Right lobe of liver (tissue), 6 donors: ENCODE results near the gene HSPD1. TPM values are rescaled to one million over a fixed set of nuclear protein-coding genes. Genes with fewer than 3 reads are reported as not detected.

Experiments
- ATAC-seq, 4 donors: fragments of 200-7000 bp; cut with Tn5 transposase; one replicate each; pipeline ENCODE4 v1.9.1; 2020; ENCODE audit warnings: mild to moderate bottlenecking in 4 of 4, moderate library complexity in 4 of 4
- DNase-seq, 3 donors: peaks; one replicate each; pipeline ENCODE4 v3.0.0-alpha.2; 2020
- H3K27ac ChIP-seq, 3 donors: fragments of 200-600 bp; one replicate each; pipeline ENCODE4 v1.8.0; 2022
- H3K27me3 ChIP-seq, 2 donors: fragments of 200-600 bp; one replicate each; pipeline ENCODE4 v1.8.0; 2022
- H3K36me3 ChIP-seq, 4 donors: fragments of 200-600 bp; sonication (generic) in 1 of 4; one replicate each; pipeline versions ENCODE4 v1.5.1 to v1.8.0; 2017 to 2022; ENCODE audit warnings: control low read depth in 1 of 4
- H3K4me1 ChIP-seq, 4 donors: fragments of 200-600 bp; sonication (generic) in 1 of 4; one replicate each; pipeline versions ENCODE4 v1.5.1 to v1.8.0; 2017 to 2022; ENCODE audit warnings: control low read depth in 1 of 4
- H3K4me3 ChIP-seq, 3 donors: fragments of 200-600 bp; one replicate each; pipeline ENCODE4 v1.8.0; 2022
- H3K9me3 ChIP-seq, 4 donors: fragments of 200-600 bp; sonication (generic) in 1 of 4; one replicate each; pipeline versions ENCODE4 v1.5.1 to v1.8.0; 2017 to 2022; ENCODE audit warnings: control low read depth in 1 of 4
- POLR2A ChIP-seq: fragments of 450-650 bp; IDR thresholded peaks from one replicate; pipeline ENCODE4 v1.6.1; 2017; ENCODE audit warnings: antibody characterized with exemption, mild to moderate bottlenecking
- WGBS: methylation state at CpG from one replicate; pipeline ENCODE4 v1.1.6; 2018; ENCODE audit warnings: low coverage, low lambda C conversion rate; ENCODE audit not compliant: insufficient coverage; ENCODE audit errors: missing lambda C conversion rate; 5-methylcytosine and 5-hydroxymethylcytosine counted together
- intact Hi-C, 2 donors: fragments of 100-400 bp; cut with DNase I; formaldehyde crosslinking; loops; one replicate each; pipeline versions ENCODE4 v1.11.2 to v1.14.1; 2022
- total RNA-seq, 6 experiments: library from RNA; depleted of rRNA in 2 of 6; stranded (reverse); fragments of >200 nt in 2 of 6; fragmentation: NEBNext Ultra II Directional in 3 of 6; extraction: Animal tissue kit (Norgen Biotek cat#: 25700) in 3 of 6; gene quantifications; one replicate each; pipeline versions ENCODE4 v1.1.0 to v1.2.4, GENCODE V29; 2016 to 2023
- TF ChIP-seq, protein P1 (sequence below), 4 donors: fragments of 200-600 bp in 3 of 4; fragments of 450-650 bp in 1 of 4; IDR thresholded peaks; one replicate each; pipeline versions ENCODE4 v1.5.1 to v1.8.0; 2016 to 2022; ENCODE audit warnings: antibody characterized with exemption in 4 of 4, mild to moderate bottlenecking in 2 of 4
- donor health status: DM: no; HTN: yes; CAD: no.
- donor health status: DM: no; HTN: no; CAD: no.
- donor health status: DM: no; HTN: no; CAD: no.
- donor health status: DM: no; HTN: yes; CAD: no.
- donor health status: DM: no; HTN: yes; CAD: no.

Gene HSPD1
- total RNA-seq, 6 experiments from 2014 or later, result 241 to 552 (median 353) TPM

DNA sequence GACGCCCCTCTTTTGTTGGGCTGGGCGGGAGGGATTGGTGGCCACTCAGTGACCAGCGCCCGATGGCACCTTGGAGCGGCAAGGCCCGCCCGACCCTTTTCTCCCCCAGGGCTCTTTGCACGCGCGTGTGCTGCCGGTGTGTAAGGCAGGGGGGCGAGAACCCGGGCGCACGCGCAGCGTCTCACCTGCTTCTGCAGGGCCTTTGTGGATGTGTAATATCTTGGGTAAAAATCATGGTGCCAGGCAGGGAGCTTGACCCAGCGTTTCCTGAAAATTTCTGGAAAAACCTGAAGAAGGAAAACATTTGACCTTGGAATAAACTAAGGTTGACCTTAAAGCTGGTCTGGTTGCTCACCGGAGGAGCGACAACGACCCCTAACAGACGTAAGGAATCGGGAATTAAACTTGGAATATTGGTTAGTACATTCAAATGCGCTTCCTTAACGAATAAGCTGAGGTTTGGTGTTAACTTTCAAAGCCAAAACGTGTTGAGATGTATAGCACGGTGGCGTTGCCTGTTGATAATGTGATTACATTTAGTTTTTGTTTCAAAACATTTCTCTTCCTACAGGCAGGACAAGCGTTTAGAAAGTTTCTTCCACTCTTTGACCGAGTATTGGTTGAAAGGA lies 977 bp upstream of the HSPD1 start:
- Histone ChIP-seq H3K27me3 (no peaks in the 10 kb centered on the region), H3K27ac (peak overlapping the region; percentile 100), H3K4me1 (peaks cover 0 to 30% (median 3%) of the 10 kb centered on the region in 4 donors), H3K9me3 (no peaks in the 10 kb centered on the region), H3K4me3 (peak overlapping the region; percentile 70 to 87 (median 75)), H3K36me3 (peaks cover 0 to 44% (median 17%) of the 10 kb centered on the region in 4 donors)
- peak in 1 of 4 donors; percentile 9 for ATAC-seq
- 2% methylated on average over 19 of the region's 30 CpGs for WGBS
- no peak for TF ChIP-seq POLR2A
- TF ChIP-seq, protein P1, sequence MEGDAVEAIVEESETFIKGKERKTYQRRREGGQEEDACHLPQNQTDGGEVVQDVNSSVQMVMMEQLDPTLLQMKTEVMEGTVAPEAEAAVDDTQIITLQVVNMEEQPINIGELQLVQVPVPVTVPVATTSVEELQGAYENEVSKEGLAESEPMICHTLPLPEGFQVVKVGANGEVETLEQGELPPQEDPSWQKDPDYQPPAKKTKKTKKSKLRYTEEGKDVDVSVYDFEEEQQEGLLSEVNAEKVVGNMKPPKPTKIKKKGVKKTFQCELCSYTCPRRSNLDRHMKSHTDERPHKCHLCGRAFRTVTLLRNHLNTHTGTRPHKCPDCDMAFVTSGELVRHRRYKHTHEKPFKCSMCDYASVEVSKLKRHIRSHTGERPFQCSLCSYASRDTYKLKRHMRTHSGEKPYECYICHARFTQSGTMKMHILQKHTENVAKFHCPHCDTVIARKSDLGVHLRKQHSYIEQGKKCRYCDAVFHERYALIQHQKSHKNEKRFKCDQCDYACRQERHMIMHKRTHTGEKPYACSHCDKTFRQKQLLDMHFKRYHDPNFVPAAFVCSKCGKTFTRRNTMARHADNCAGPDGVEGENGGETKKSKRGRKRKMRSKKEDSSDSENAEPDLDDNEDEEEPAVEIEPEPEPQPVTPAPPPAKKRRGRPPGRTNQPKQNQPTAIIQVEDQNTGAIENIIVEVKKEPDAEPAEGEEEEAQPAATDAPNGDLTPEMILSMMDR (IDR thresholded peaks at IDR 0.05), result no peak
- intact Hi-C loops, result no loop called here
- no peak for DNase-seq

DNA sequence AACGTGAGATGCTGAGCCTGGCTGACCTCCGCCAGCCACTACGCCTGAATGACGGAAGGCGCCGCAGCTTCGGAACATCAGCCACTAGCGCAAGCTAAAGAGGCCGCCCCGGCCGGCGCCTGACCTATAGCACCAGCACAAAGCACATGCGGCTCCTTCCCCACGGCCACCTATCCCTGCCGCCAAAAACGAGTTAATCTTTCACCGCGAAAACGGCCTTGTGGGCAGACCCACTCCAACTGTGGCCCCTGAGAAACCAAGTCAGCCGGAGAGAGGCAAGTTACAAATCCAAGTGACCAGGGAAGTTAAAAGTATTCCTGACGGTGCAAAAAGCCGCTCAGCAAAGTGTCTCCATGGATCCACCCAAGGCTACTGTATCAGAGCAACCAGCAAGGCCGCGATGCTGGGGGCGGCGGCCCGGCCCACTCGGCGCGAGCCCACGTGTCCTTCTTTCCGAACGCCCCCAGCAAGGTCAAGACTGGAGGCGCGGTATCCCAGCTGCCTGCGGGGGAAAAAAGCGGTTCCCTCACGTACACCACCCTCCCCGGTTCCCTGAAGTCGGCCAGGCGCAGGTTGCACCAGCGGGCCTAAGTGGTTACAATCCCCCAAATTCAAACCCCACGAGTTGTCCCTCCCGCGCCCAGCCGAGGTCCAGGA lies 575 bp downstream of the HSPD1 start:
- peaks cover 0 to 30% (median 3%) of the 10 kb centered on the region in 4 donors for H3K4me1 ChIP-seq
- ATAC-seq, result peak; percentile 9 to 49 (median 18)
- peak; percentile 78 to 84 (median 84) for DNase-seq
- H3K27me3 ChIP-seq, result no peaks in the 10 kb centered on the region
- WGBS, result 0% methylated on average over 14 of the region's 46 CpGs
- intact Hi-C loops, result no loop called here
- H3K4me3 ChIP-seq, result peak overlapping the region; percentile 70 to 87 (median 81)
- no peaks in the 10 kb centered on the region for H3K9me3 ChIP-seq
- TF ChIP-seq, protein P1 (IDR thresholded peaks at IDR 0.05), result no peak
- TF ChIP-seq POLR2A, result no peak
- H3K36me3 ChIP-seq, result peaks cover 4 to 49% (median 22%) of the 10 kb centered on the region in 4 donors
- H3K27ac ChIP-seq, result peak overlapping the region; percentile 100

GRCh38 chr2:197498235-197498936 lies 1.3 kb downstream of the HSPD1 start:
- Histone ChIP-seq H3K4me3 (peak overlapping the region; percentile 70 to 87 (median 81)), H3K27me3 (no peaks in the 10 kb centered on the region), H3K9me3 (no peaks in the 10 kb centered on the region), H3K36me3 (peaks cover 5 to 49% (median 22%) of the 10 kb centered on the region in 4 donors), H3K4me1 (peaks cover 0 to 30% (median 3%) of the 10 kb centered on the region in 4 donors), H3K27ac (peak overlapping the region; percentile 100)
- 15% methylated on average over 11 of the region's 14 CpGs for WGBS
- intact Hi-C loops, result no loop called here
- TF ChIP-seq POLR2A, result no peak
- TF ChIP-seq, protein P1 (IDR thresholded peaks at IDR 0.05), result no peak
- no peak for DNase-seq
- ATAC-seq, result no peak

DNA sequence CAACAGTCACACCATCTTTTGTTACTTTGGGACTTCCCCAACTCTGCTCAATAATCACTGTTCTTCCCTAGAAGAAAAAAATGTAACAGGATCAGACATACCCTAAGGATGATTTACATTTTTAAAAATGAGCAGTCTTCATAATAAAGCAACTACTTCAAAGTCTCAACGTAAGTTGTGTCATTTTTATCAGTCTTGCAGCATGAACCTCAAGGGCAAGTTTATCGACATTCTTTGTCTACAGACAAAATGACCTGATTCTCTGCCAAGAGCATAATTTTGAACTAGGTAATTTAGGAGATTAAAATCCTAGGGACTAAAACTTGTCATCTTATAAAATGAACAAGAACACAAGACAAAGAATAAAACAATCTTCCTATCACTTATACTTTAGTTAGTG lies 2.3 kb downstream of the HSPD1 start:
- Histone ChIP-seq H3K27ac (peak overlapping the region in 2 of 3 donors; percentile 100), H3K27me3 (no peaks in the 10 kb centered on the region), H3K9me3 (no peaks in the 10 kb centered on the region), H3K4me3 (peak overlapping the region in 1 of 3 donors; percentile 70), H3K4me1 (peaks cover 0 to 25% (median 3%) of the 10 kb centered on the region in 4 donors), H3K36me3 (peaks cover 5 to 54% (median 30%) of the 10 kb centered on the region in 4 donors)
- intact Hi-C loops, result no loop called here
- DNase-seq, result no peak
- no peak for ATAC-seq
- WGBS, result 5% methylated on average over 2 of the region's 2 CpGs
- TF ChIP-seq, protein P1 (IDR thresholded peaks at IDR 0.05), result no peak
- no peak for TF ChIP-seq POLR2A
